Stimulated activated CD4-positive, alpha-beta T cell treated with anti-CD3 and anti-CD28 coated beads, Interleukin-4, amount 100 ng/mL, for 1 hour (primary cell): ENCODE results near the gene RAP1GAP2.
A peak's percentile ranks its signal among the peaks of the same experiment; 100 is the strongest.
"Not testable (repeated sequence)": the region's sequence is repeated elsewhere in the genome, so short reads cannot be mapped to it uniquely, and the experiment has no call there.

Source experiments
- DNase-seq: peaks from one replicate; pipeline ENCODE4 v3.0.0-alpha.2; 2020

Gene RAP1GAP2

DNA sequence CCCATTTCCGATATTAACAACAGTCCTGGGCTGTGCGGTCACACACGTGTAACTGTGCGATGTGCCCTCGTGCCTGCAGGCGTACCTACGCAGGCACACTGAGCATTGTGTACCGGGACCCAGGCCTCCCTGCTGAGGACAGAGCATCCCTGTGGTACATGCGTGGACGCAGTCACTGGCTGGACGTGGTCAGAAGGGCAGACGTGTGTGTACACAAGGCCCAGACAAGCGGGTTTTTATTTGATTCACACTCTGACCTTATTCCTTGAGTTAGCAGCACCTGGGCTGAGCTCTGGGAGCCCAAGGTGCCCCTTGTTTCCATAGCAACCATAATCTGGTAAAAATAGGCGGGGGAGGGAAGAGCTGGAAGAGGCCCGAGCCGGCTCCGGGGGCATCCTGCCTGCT lies 19.5 kb downstream of the RAP1GAP2 start:
- DNase-seq, result no peak

DNA sequence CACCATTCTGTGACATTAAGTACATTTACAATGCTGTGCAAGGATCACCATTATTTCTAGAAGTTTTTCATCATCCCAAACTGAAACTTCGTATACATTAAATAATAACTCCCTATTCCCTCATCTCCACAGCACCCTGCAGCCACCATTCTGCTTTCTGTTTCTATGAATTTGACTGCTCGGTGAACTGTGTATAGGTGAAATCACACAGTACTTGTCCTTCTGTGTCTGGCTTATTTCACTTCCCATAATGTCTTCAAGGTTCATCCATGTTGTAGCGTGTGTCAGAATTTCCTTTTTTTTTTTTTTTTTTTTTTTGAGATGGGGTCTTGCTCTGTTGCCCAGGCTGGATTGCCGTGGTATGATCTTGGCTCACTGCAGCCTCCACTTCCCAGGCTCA lies 20.4 kb downstream of the RAP1GAP2 start:
- DNase-seq, result no peak

DNA sequence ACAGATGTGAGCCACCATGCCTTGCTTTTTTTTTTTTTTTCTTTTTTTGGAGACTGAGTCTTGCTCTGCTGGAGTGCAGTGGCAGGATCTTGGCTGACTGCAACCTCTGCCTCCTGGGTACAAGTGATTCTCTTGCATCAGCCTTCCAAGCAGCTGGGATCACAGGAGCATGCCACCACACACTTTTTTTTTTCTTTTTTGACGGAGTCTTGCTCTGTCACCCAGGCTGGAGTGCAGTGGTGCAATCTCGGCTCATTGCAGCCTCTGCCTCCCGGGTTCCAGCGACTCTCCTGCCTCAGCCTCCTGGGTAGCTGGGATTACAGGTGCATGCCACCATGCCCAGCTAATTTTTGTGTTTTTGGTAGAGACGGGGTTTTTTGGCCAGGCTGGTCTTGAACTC lies 23.1 kb downstream of the RAP1GAP2 start:
- DNase-seq, result not testable (repeated sequence)

DNA sequence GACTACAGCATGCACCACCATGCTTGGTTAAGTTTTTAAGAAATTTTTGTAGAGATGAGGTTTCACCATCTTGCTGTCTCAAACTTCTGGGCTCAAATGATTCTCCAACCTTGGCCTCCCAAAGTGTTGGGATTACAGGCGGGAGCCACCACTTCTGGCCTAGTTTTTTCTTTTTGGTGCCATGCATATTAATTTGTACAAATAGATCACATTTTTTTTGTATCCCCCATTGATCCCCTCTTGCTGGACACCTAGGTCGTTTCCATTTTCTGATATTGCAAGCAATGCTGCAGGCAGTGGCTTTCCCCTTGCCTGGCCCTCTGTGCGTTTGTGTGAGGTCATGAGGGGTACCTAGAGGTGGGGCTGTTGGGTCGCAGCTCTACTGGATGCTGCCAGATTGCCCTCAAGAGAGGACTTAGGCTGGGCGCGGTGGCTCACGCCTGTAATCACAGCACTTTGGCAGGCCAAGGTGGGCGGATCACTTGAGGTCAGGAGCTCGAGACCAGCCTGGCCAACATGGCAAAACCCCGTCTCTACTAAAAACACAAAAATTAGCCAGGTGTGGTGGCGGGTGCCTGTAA lies 23.8 kb downstream of the RAP1GAP2 start:
- no peak for DNase-seq

DNA sequence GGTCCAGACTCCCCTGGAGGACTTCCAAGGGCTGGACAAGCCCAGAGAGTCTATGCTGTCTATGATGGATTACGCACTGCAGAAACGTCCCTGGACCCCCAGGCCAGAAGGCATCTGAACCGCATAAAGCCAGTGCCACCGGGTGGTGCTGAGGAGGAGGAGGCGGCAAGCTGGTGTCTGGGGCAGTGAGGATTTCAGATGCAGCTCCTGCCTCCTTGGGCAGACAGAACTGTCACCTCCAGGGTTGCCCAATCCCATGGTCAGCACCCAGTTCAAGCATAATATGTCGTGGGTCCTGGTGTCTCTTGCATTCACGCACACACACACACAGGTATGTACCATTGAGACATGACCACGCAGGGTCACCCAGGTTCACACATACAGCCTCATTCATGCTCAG lies 25.6 kb downstream of the RAP1GAP2 start:
- DNase-seq, result no peak

DNA sequence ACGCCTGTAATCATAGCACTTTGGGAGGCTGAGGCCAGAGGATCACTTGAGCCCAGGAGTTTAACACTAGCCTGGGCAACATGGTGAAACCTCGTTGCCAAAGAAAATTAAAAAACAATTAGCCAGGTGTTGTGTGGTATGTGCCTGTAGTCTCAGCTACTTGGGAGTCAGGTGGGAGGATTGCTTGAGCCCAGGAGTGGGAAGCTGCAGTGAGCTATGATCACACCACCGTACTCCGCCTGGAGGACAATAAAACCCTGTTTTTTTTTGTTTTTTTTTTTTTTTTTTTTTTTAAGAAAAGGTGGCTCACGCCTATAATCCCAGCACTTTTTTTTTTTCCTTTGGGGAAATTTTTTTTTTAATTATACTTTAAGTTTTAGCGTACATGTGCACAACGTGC lies 26.1 kb downstream of the RAP1GAP2 start:
- DNase-seq, result no peak

DNA sequence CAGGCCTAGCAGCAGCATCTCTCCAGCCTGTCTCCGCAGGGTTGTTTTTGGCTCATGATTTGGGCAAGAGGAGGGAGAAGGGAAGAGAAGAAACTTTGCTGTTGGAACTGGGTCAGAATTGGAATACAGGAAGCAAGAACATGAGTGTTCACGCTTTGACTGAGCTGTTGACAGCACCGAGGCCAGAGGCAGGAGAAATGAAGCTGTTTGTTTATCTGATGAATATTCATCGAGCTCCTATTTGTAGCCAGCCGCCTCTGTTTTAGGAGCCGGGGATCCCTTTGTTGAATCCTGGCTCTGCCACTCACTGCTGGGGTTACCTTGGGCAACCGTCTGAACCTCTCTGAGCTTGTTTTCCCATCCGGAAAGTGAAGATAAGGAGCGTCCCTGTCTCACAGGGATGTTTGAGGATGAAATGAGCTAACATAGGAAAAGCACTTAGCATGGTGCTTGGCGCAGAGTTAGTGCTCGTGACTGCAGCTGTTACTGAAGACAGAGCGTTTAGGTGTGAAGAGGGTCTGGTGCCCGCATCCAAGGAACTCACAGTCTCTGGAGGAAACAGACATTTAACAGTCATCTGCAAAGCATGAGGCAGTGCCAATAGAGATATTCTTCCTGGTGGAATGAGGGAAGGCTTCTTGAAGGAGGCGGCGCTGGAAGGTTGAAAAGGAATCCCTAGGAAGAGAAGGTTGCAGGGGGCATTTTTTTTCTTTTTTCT lies 29.2 kb downstream of the RAP1GAP2 start:
- no peak for DNase-seq

DNA sequence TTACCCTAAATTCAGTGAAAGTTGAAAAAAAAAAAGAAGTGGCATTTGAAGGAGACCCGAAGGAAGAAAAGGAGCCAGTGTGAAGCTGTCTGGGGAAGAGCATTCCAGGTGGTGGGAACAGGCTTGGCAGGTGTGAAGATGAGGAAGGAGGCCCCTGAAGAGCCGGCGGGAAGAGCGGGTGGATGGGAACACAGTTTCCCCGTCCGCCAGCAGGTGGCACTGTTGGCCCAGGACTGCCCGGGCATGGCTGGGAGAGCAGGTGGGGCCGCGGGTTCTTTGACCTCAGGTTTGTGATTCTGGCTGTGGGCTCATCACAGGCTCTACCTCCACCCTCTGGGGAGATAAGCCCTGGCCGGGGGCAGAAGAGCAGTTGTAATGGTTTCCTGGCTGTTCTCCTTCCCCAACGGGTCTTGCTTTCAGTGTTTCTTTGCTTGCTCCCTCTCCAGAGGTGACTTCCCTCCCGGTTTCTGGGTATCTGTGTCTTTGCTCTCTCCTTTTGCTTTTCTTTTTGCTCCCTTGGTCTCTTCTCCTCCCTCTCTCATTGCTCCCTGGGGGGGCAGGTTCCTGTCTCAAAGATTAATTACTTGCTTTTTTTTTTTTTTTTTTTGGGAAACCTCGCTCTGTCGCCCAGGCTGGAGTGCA lies 32.3 kb downstream of the RAP1GAP2 start:
- peak; percentile 82 for DNase-seq

DNA sequence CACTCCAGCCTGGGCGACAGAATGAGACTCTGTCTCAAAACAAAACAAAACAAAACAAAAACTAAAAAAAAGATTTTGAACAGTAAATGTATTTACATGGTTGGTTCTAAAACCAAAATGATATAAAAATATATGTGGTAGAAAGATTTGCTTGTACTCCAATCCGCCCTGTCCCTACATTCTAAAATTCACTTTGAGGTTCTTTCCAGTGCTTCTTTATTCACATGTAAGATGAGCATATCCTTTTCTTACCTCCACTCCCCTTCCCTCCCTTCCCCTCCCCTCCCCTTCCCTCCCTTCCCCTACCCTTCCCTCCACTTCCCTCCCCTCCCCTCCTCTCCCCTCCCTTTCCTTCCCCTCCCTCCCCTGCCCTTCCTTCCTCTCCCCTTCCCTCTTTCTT lies 34.4 kb downstream of the RAP1GAP2 start:
- DNase-seq, result no peak

DNA sequence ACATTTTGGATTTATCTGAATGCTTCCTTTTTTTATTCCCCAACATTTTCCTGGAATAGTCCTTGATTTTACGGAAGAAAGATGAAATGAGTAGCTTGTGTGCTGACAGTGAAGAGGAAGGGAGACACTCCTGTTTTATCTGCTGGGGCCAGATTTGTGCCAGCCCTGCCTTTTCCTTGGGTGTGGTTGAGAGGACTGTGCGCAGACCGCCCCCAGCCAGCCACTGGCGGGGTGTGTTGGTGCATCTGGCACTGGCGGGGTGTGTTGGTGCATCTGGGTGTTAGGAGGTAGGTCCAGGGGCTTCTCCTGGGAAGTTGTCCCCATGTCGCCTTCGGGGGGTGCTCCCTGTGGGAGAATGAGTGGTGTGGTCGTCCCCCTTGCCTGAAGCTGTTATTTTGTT lies 39.5 kb downstream of the RAP1GAP2 start:
- no peak for DNase-seq

DNA sequence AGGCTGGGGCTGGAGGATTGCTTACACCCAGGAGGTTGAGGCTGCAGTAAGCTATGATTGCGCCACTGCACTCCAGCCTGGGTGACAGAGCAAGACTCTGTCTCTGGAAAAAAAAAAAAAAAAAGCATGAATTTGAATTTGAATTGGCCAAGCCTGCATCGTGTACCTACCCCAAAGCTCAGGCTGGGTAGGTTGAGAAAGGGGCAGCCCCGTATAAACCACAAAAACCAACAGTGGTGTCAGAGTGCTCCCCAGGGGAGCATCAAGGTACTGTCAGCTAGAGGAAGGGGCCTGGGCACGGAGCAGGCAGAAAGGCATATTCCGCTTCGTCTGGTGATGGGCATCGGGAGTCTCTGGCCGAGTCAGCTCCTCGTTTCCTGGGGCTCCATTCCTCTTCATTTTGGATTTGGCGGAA lies 40.9 kb downstream of the RAP1GAP2 start:
- DNase-seq, result peak; percentile 32

DNA sequence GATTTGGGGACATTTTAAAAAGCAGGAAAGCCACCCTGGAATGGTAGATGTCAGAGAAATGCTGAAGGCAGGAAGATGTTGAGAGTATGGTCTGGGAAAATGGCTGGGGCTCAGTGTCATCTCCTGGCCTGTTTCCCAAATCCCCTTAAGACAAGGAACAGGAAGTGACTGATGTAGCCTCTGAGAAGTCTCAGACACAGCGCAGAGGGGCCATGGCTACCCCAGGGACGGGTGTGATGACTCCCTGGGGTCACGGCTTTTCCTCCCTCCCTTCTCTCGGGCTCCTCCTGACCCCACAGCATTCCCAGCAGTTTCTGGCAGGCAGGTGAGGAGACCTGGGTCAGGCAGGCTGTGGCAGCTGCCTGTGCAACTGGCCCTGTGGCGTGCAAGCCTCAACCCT lies 45.4 kb downstream of the RAP1GAP2 start:
- DNase-seq, result no peak

DNA sequence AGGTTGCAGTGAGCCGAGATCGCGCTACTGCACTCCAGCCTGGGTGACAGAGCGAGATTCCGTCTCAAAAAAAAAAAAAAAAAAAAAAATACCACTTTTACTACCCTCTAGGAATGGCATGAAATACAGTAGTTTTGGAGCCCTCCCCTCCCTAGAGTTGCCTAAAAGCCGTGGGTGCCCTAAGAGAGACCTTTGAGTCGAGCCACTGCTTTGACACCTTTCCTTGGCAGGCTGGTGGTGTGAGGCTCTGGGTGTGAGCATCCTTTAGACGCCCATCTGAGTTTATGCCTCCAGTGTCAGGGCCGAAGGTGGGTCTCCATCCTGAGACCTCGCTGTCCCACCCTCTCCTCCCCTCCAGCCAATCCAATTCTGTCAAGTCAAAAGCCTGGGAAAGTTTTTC lies 46.2 kb downstream of the RAP1GAP2 start:
- DNase-seq, result no peak

DNA sequence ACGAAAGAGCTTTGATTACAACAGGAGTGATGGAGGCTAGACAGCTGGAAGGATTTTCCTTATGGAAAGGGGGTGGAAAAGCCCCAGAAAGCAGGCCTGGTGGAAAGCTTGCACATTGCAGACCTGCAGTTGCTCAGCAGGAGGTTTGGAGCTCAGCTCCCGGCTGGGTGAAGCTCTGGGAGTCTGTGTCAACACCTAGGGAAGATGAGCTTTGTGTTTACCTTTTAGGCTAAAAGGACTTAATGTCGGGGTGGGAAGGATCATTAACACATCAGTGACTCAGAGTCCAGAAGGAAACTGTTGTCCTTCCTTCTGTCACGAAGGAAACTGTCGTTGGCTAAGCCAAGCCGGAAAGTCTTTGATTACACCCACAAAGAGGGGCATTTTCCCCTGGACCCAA lies 48.2 kb downstream of the RAP1GAP2 start:
- DNase-seq, result no peak

DNA sequence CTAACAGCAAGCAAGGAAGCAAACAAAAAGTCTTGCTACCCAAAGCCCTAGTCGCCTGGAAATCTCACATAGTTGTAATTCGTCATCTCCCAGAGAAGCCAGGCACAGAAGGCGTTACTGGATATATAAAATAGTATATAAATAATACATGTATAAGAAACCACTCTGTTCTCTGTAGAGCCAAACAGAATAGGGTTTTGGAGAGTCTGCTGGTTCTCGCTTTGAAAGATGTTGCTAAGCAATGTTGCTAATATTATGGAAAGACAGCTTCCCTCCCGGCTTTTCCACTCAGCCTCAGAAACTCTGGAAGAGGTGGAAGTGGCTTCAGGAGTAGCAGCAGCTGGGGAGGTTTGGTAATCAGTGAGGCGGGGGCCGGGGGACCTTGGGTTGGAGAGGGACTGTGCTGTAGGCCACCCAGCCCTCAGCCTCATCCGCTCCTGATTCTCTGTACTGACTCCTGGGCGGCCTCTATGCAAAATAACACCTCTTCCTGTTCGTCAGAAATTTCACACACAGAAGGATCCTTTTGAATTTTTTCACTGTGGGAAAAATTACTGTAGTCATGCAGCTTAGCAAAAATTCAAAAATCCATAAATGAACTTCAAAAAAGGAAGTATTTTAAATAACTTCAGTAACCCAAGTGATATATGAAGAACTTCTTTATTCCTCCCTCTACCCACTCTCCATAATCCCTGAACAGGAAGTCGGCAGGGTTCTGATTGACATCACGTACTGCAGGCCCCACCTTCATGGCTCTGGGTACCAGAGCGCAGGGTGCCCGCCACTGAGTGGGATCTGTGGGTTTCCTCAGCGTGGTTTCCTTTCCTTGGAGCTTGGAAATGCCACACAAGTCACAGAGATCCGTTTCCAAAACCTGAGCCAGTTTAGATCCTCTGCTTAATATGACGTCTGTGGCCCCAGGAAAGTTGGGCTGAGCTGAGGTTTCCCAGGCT lies 51.4 kb downstream of the RAP1GAP2 start:
- DNase-seq, result no peak

DNA sequence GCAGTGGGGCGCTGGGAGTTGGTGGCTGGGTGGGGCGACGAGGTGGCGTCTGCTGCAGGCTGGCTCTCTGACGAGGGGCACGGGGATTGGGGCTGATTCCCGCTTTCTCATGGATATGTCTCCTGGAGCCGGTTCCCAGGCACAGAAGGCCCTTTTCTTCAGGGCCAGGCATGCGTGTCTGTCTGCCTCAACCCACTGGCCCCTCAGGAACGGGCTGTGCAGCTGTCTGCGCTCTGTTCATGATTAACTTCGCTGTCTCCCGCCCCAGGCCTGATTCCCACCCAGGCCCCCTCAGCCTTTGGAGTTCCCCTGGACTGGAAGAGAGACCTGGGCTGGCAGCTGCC lies 53.1 kb downstream of the RAP1GAP2 start:
- DNase-seq, result no peak

DNA sequence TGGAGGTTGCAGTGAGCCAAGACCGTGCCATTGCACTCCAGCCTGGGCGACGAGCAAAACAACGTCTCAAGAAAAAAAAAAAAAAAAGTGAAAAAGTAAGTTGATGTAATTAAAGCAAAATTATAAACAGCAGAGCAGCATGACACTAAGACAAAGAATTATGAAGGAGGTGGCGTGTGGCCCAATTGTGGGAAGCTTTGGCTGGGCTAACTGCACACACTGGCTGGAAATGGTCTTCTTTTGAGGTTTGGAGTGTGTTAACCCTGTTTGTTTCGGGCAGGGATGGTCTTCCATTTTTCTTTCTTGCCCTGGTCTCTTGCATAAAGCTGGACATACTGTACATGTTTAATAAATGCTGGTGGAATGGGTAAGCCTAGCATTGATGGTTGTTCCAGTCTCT lies 54.8 kb downstream of the RAP1GAP2 start:
- no peak for DNase-seq

DNA sequence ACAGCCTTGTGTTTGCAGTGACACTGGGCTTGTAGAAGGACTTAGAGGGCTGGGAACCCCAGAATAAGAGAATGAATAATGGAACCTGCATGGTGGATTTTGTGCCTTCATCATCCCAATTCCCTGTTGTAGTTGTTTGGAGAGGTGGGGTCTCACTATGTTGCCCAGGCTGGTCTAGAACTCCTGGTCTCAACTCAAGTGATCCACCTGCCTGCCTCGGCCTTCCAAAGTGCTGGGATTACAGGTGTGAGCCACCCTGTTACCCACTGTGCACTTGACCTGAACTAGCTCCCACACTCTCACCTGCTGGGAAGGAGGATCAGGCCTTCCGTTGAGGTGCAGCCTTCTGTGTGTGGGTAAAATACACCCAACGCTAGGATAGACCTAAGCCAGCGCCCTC lies 55.4 kb downstream of the RAP1GAP2 start:
- no peak for DNase-seq

DNA sequence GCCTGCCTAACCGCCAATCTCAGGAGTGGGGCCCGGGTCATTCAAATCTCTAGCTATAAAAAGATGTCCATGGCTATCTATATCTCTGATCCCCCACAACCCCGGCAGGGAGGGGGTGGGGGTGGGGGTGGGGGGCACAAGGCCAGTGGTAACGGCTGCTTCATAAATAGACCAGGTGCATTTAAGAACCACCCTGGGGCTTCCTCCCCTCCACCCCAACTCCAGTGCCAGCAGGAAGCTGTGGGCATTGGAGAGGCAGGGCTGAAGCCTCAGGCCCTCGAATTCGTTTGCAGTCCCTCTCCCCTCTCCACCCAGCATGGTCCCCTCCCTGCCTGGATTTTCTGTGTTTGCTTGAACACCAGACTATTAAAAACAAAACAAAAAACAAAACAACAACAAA lies 56.0 kb downstream of the RAP1GAP2 start:
- no peak for DNase-seq

DNA sequence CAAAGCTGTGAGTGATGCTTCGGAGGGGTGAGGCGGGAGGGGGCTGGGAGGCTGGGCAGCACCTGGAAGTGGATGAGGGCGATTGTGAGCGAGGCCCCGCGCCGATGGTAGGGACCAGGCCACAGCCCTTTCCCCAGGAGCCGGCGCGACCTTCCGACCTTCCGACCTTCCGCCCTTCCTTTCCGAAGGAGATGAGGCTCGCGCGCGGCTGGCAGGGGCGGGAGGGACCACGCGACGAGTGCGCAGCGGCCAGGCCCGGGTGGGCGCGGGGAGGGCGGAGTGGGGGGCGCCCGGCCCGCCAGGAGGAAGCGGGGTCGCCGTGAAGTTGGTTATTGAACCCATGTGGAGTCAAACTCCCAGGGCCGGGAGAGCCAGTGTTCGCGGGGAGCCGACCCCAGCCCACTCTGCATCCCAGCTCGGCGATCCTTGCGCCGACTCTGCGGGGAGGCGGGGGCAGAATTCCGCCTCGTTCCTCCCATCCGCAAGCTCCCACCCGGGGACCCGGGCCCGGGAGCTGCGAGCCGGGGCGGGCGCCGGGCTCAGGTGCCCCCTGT lies 56.6 kb downstream of the RAP1GAP2 start:
- no peak for DNase-seq

DNA sequence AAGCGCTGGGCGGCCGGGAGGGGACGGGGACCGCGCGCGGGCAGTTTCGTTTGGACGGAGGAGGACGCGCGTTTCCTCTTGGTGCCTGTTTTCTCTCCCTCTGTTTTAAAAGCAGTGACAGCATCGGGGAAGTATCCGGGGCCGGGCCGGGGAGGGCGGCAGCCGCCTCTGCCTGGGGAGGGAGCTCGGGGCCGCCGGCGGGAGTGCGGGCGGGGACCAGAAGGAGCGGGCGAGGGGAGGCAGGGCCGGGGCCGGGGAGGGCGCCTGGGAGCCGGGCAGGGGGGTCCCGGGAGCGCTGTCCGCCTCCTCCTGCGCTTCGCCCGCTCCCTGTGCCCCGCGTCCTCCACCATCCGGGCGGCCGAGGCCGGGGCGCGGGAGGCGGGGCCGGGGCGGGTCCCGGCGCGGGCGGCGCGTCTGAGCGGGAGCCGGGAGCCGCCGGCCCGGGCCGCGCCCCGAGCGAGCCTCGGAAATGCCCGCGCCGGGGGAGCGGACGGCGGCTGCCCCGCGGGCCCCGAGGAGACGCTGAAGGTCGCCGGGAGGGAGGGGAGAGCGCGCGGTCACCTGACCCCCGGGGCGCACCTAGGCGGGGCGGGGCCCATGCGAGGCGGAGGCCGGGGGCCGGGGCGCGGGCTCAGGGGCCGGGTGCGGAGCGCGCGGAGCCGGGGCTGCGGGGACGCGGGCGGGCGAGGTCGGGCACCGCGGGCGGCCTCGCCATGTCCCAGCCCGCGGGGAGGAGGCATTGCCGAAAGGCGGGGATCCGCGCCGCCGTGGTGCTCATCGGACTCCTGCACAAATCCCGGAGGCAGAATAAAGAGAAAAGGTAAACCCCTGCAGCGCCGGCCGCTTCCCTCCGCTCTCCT lies 57.3 kb downstream of the RAP1GAP2 start:
- DNase-seq, result peak; percentile 39
